Neural cell (in vitro differentiated cells): ENCODE results near the gene TGIF2.

Source experiments
- POLR2AphosphoS5 ChIP-seq: IDR thresholded peaks from 2 replicates; pipeline ENCODE4 v1.6.1; 2012
- TAF1 ChIP-seq: IDR thresholded peaks from 2 replicates; pipeline ENCODE4 v1.6.1; 2012; ENCODE audit warnings: low read depth
- TF ChIP-seq, protein P1 (sequence below): fragments of 450-650 bp; IDR thresholded peaks from 2 replicates; pipeline ENCODE4 v1.5.1; 2014; ENCODE audit warnings: antibody characterized with exemption, mild to moderate bottlenecking, moderate library complexity; ENCODE audit not compliant: poor library complexity, severe bottlenecking

DNA sequence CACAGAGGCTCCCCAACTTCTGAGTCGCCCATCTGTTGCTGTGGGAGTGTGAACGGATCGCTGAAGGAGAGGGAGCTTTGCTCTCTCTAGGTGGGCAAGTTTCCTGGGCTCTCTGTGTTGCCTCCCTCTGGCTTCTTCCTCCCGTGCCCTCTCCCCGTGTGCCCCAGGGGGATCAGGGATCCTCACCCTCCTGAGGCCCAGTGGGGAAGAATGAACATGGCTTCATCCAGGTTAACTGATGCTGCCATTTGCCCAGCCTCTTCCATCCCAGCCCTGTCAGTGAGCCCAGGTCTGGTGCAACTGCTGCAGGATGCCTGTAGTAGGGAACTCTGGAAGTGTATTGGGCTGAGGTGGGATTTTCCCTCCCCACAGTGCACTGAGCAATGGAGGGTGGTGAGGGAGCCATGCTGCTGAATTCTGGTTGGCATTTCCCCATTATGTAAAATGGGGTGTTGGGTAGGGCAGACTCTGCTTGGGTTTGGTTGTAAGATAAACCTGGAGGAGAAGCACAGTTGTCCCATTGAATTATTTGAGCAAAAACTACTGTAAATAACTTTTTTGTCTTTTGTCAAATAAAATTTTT, 20.0 kb downstream of the TGIF2 start:
- TF ChIP-seq, protein P1, sequence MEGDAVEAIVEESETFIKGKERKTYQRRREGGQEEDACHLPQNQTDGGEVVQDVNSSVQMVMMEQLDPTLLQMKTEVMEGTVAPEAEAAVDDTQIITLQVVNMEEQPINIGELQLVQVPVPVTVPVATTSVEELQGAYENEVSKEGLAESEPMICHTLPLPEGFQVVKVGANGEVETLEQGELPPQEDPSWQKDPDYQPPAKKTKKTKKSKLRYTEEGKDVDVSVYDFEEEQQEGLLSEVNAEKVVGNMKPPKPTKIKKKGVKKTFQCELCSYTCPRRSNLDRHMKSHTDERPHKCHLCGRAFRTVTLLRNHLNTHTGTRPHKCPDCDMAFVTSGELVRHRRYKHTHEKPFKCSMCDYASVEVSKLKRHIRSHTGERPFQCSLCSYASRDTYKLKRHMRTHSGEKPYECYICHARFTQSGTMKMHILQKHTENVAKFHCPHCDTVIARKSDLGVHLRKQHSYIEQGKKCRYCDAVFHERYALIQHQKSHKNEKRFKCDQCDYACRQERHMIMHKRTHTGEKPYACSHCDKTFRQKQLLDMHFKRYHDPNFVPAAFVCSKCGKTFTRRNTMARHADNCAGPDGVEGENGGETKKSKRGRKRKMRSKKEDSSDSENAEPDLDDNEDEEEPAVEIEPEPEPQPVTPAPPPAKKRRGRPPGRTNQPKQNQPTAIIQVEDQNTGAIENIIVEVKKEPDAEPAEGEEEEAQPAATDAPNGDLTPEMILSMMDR: no peak
- no peak for TF ChIP-seq POLR2AphosphoS5
- TF ChIP-seq TAF1: no peak
